PC-9 (cell line): Measurements from ENCODE around the gene DNAH2. TPM values are rescaled to one million over a fixed set of nuclear protein-coding genes. Genes with fewer than 3 reads are reported as not detected.

Experiments
- BruUV-seq: library from RNA; stranded (reverse); fragments of 400-500 nt; replicated peaks from 2 replicates; lab custom pipeline; 2021; lab: Mats Ljungman, UMichigan
- CTCF ChIA-PET: fragments of 300-600 bp; sonication (Branson Sonifier 250); formaldehyde crosslinking; loops from one replicate; lab custom pipeline; 2022; ENCODE audit warnings: antibody characterized with exemption; lab: Charles Lee
- POLR2A ChIA-PET: fragments of 300-600 bp; sonication (Branson Sonifier 250); formaldehyde crosslinking; loops from one replicate; lab custom pipeline; 2022; ENCODE audit warnings: antibody characterized with exemption; ENCODE audit not compliant: unreplicated experiment; lab: Charles Lee
- DNase-seq, 2 experiments: peaks; one replicate each; pipeline versions ENCODE4 v3.0.0 to v3.0.0-alpha.2; 2015 to 2022; ENCODE audit warnings: mixed read lengths in 1 of 2
- H2AFZ ChIP-seq: fragments of 200-600 bp; sonication (generic); 2 replicates; pipeline ENCODE4 v1.8.1; 2017; ENCODE audit warnings: antibody characterized with exemption
- H3F3A ChIP-seq: fragments of 200-600 bp; sonication (generic); 2 replicates; pipeline ENCODE4 v1.8.1; 2017; ENCODE audit warnings: antibody characterized with exemption, mild to moderate bottlenecking, low read depth; ENCODE audit not compliant: insufficient read depth
- H3K27ac ChIP-seq: fragments of 200-600 bp; sonication (generic); 2 replicates; pipeline ENCODE4 v1.6.1; 2016; ENCODE audit warnings: mixed run types
- H3K27me3 ChIP-seq: fragments of 200-600 bp; sonication (generic); 2 replicates; pipeline ENCODE4 v1.6.1; 2016; ENCODE audit warnings: low read depth, mixed run types; ENCODE audit not compliant: insufficient read depth
- H3K36me3 ChIP-seq: fragments of 200-600 bp; sonication (generic); 2 replicates; pipeline ENCODE4 v1.6.1; 2016; ENCODE audit warnings: low read depth, mixed run types
- H3K4me1 ChIP-seq: fragments of 200-600 bp; sonication (generic); replicated peaks from 2 replicates; pipeline ENCODE4 v1.6.1; 2016; ENCODE audit warnings: mixed run types; ENCODE audit not compliant: insufficient read depth
- H3K4me2 ChIP-seq: fragments of 200-600 bp; sonication (generic); 2 replicates; pipeline ENCODE4 v1.6.1; 2017; ENCODE audit warnings: mixed run types
- H3K4me3 ChIP-seq: fragments of 200-600 bp; sonication (generic); 2 replicates; pipeline ENCODE4 v1.6.1; 2016; ENCODE audit warnings: mixed run types
- H3K79me2 ChIP-seq: fragments of 200-600 bp; sonication (generic); 2 replicates; pipeline ENCODE4 v1.6.1; 2017; ENCODE audit warnings: low read depth, mixed run types
- H3K9me2 ChIP-seq: fragments of 200-600 bp; sonication (generic); 2 replicates; pipeline ENCODE4 v1.8.1; 2017; ENCODE audit warnings: mild to moderate bottlenecking; ENCODE audit not compliant: insufficient read depth
- H3K9me3 ChIP-seq: fragments of 200-600 bp; sonication (generic); 2 replicates; pipeline ENCODE4 v1.8.1; 2016; ENCODE audit warnings: low read depth; ENCODE audit not compliant: insufficient read depth
- H4K20me1 ChIP-seq: fragments of 200-600 bp; sonication (generic); 2 replicates; pipeline ENCODE4 v1.8.1; 2017; ENCODE audit not compliant: insufficient read depth
- CTCF ChIP-seq: fragments of 200-600 bp; sonication (generic); conservative IDR thresholded peaks from 2 replicates; pipeline ENCODE4 v1.6.1; 2017; ENCODE audit warnings: mixed run types, antibody characterized with exemption, mild to moderate bottlenecking, moderate library complexity
- EZH2 ChIP-seq: fragments of 200-600 bp; sonication (generic); IDR thresholded peaks from 2 replicates; pipeline ENCODE4 v1.8.0; 2017; ENCODE audit warnings: antibody characterized with exemption, low read depth
- intact Hi-C: fragments of 100-400 bp; cut with micrococcal nuclease; formaldehyde crosslinking; loops from one replicate; pipeline ENCODE4 v1.10.0; 2022; ENCODE audit not compliant: unreplicated experiment
- total RNA-seq: library from RNA; stranded (reverse); gene quantifications from 2 replicates; pipeline ENCODE4 v1.2.3, GENCODE V29; 2021

The DNAH2 gene
- total RNA-seq, 1 experiment from 2014 or later: 10.6 TPM

- peak within 1 kb of the TSS; percentile 79 for H3K27ac ChIP-seq
- H3K79me2 ChIP-seq: peaks cover 18% of the 10 kb centered on the region
- no peaks in the 10 kb centered on the region for H3K36me3 ChIP-seq
- no peaks in the 10 kb centered on the region for H3K27me3 ChIP-seq
- no TSS peak for BruUV-seq
- peaks cover 14% of the 10 kb centered on the region for H3F3A ChIP-seq
- no peaks in the 10 kb centered on the region for H3K9me3 ChIP-seq
- intact Hi-C loops: loop anchor here (1.0 to 10.0 kb wide), 6 partner anchors 14 to 273 kb away; partner anchors contain the start of gene MPDU1
- H4K20me1 ChIP-seq: no peaks in the 10 kb centered on the region
- POLR2A ChIA-PET: no interaction called here
- peak within 1 kb of the TSS; percentile 78 for H2AFZ ChIP-seq
- TF ChIP-seq CTCF (no peak), EZH2 (no peak)
- CTCF ChIA-PET: interaction anchor here (1.1 to 1.5 kb wide), 2 partner anchors 13 to 23 kb away, joined by 7 to 12 read pairs; no protein-coding TSS in a partner anchor
- H3K4me2 ChIP-seq: peak within 1 kb of the TSS; percentile 97
- peak within 1 kb of the TSS; percentile 97 for H3K4me3 ChIP-seq
- peaks cover 13% of the 10 kb centered on the region for H3K4me1 ChIP-seq
- DNase-seq: peak; percentile 73 to 87
- no peaks in the 10 kb centered on the region for H3K9me2 ChIP-seq
Measured at GRCh38 chr17:7857713-7858521, 140.4 kb downstream of the DNAH2 start, which contains the start of gene CYB5D1. Gene CYB5D1 (plus strand): TSS chr17:7858003. CDS start chr17:7858135, 132 bp downstream.

GRCh38 chr17:7858522-7858810 is 140.9 kb downstream of the DNAH2 start:
- peak; percentile 45 to 53 for DNase-seq
- TSS peak; percentile 13 for BruUV-seq

GRCh38 chr17:7859028-7859427 is 141.5 kb downstream of the DNAH2 start:
- Histone ChIP-seq H3K9me2 (no peaks in the 10 kb centered on the region), H3K79me2 (peaks cover 18% of the 10 kb centered on the region)

More at GRCh38 chr17:7858522-7858810, 140.9 kb downstream of the DNAH2 start:
- Histone ChIP-seq H3K4me1 (peaks cover 13% of the 10 kb centered on the region), H3K4me3 (peak overlapping the region; percentile 97), H3K4me2 (peak overlapping the region; percentile 97), H3K27me3 (no peaks in the 10 kb centered on the region), H3K9me2 (no peaks in the 10 kb centered on the region), H3K79me2 (peaks cover 18% of the 10 kb centered on the region), H2AFZ (peak overlapping the region; percentile 78), H4K20me1 (no peaks in the 10 kb centered on the region), H3K27ac (peak overlapping the region; percentile 79; the same call in 1 of the 2 replicates), H3F3A (peaks cover 14% of the 10 kb centered on the region), H3K36me3 (no peaks in the 10 kb centered on the region), H3K9me3 (no peaks in the 10 kb centered on the region)
- intact Hi-C loops: loop anchor here (5.0 to 10.0 kb wide), 2 partner anchors 36 to 274 kb away; partner anchors contain the start of gene MPDU1
- ChIA-PET CTCF (no interaction called here), POLR2A (no interaction called here)
- TF ChIP-seq EZH2: no peak
- TF ChIP-seq CTCF: peak; percentile 53

More at GRCh38 chr17:7859028-7859427, 141.5 kb downstream of the DNAH2 start:
- no peaks in the 10 kb centered on the region for H3K36me3 ChIP-seq
- peak overlapping the region; percentile 97 for H3K4me3 ChIP-seq
- no peak overlapping the region for H3K27ac ChIP-seq
- no peaks in the 10 kb centered on the region for H3K27me3 ChIP-seq
- POLR2A ChIA-PET: no interaction called here
- CTCF ChIA-PET: interaction anchor here (0.6 kb wide), 1 partner anchor 77 kb away, joined by 4 read pairs; no protein-coding TSS in a partner anchor
- peaks cover 13% of the 10 kb centered on the region for H3K4me1 ChIP-seq
- peaks cover 14% of the 10 kb centered on the region for H3F3A ChIP-seq
- peak overlapping the region; percentile 97 for H3K4me2 ChIP-seq
- H3K9me3 ChIP-seq: no peaks in the 10 kb centered on the region
- intact Hi-C loops: loop anchor here (5.0 to 10.0 kb wide), 2 partner anchors 37 to 274 kb away; partner anchors contain the start of gene MPDU1
- no peak overlapping the region for H2AFZ ChIP-seq
- DNase-seq: no peak
- H4K20me1 ChIP-seq: no peaks in the 10 kb centered on the region
- no TSS peak for BruUV-seq
- no peak for TF ChIP-seq CTCF
- no peak for TF ChIP-seq EZH2
